PFSK-1 (cell line): Measurements from ENCODE around the gene ATP6V1F.

Experiments
- FOXP2 ChIP-seq: optimal IDR thresholded peaks from 2 replicates; pipeline ENCODE3; 2011; ENCODE audit warnings: borderline replicate concordance, control low read depth, inconsistent platforms; ENCODE audit not compliant: insufficient read depth; ENCODE audit errors: extremely low read length, extremely low read depth
- POLR2AphosphoS5 ChIP-seq: IDR thresholded peaks from 2 replicates; pipeline ENCODE4 v1.6.1; 2012; ENCODE audit warnings: low read depth, mild to moderate bottlenecking, control low read depth, low read length, moderate library complexity
- REST ChIP-seq, 2 experiments: IDR thresholded peaks; 2 replicates each; pipeline versions ENCODE4 v1.6.1 to v1.8.0; 2011 to 2012; ENCODE audit warnings: low read depth in 2 of 2, low read length in 2 of 2, control low read depth in 1 of 2, inconsistent platforms in 1 of 2, mild to moderate bottlenecking in 1 of 2, moderate library complexity in 1 of 2; ENCODE audit not compliant: insufficient read depth in 1 of 2
- SIN3A ChIP-seq: IDR thresholded peaks from 2 replicates; pipeline ENCODE4 v1.6.1; 2012; ENCODE audit warnings: mild to moderate bottlenecking, low read length, moderate library complexity, borderline replicate concordance; ENCODE audit not compliant: insufficient read depth
- TAF1 ChIP-seq: IDR thresholded peaks from 2 replicates; pipeline ENCODE4 v1.6.1; 2012; ENCODE audit warnings: low read length, control low read depth, borderline replicate concordance; ENCODE audit not compliant: insufficient read depth

- no peak for TF ChIP-seq SIN3A
- no peak for TF ChIP-seq POLR2AphosphoS5
- TF ChIP-seq REST (IDR thresholded peaks at IDR 0.05; ENCODE audit: insufficient read depth in 1 of 2, low read depth in 2 of 2, low read length in 2 of 2) = no peak
- TF ChIP-seq TAF1 = no peak
- TF ChIP-seq FOXP2 = no peak
These were observed 43.5 kb downstream of the ATP6V1F start for GRCh38 chr7:128906001-128906765.
